Fibroblast of skin of right biceps (primary cell): ENCODE results near the gene CDC14B.
"Not testable (repeated sequence)": the region's sequence is repeated elsewhere in the genome, so short reads cannot be mapped to it uniquely, and the experiment has no call there.

Source experiments
- DNase-seq: peaks from one replicate; pipeline ENCODE4 v3.0.0-alpha.2; 2013

CDC14B gene

DNA sequence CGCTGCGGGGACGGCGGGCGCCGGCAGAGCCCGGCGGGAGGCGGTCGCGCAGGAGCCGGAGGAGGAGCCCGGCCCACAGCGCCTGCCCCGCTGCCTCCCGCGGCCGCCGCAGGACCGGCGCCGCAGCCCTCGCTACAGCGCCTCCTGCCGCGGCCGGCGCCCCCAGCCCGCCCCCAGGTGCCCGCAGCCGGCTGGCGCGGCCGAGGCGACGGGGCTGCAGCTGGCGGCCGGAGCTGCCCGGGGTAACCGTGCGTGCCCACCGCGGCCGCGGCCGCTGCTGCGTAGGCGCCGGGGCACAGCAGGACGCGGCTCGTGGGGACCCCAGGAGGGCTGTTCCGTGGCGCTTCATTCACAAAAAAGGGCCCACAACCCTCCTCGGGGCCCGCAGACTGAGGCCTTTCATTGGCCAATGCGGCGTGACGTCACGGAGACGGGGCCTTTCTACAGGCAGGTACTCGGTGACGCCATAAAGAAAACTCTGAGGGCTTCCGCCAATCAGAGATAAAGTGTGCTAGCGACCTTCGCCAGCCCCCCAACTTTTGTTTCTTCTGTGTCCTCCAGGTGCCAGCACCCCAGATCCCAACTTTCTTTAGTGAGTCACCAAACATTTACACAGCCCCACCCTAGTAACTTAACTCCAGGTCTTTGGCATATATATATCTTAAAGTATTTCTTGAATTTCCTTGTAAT lies at the start of gene CDC14B:
Gene CDC14B (minus strand): TSS at position 353 of the 690 bp plus-strand sequence. CDS start 465 bp downstream, outside the sequence.
- DNase-seq: peak; percentile 92

DNA sequence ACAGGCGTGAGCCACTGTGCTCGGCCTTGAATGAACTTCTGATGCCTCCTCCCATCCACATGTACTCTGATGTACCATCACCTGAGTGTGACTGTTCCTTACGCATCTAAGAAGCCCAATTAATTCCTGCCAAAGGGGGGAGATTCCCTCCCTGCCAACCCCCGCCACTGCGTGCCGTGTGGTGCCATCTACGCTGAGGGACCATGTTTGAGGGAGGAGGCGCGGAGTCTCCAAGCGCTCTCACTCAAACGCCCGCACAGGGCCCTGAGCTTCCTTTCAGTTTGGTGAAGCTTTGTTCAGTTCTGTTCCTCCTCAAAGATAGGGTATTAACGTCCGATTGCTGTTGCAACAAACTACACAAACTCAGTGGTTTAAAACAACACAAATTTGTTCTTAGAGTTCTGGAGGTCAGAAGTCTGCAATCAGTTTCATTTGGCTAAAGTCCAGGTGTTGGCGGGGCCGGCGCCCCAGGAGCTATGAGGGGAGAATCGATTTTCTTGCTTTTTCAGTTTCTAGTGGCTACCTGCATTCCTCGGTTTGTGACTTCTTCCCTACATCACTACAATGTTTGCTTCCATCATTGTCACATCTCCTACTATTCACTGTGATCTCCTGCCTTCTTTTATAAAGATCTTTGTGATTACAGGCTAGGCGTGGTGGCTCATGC lies 49.4 kb upstream of the CDC14B start:
- DNase-seq: no peak

DNA sequence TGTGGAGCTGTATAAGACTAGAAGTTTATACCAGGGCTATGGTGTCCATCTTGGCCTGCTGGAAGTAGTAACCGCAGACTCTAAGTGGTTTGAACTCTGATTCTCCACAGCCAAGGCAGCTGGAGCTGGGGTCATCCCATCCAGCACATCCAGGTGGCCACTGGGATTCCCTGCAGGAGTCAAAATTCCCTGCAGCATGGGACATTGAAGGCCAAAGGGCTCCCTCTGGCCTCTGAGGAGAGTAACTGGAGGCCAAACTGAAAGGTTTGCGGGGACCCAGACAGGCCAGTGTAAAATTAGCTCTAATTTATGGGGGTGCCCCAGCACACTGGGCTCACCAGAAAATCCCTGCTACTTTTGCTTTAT lies 47.7 kb upstream of the CDC14B start:
- DNase-seq: no peak

DNA sequence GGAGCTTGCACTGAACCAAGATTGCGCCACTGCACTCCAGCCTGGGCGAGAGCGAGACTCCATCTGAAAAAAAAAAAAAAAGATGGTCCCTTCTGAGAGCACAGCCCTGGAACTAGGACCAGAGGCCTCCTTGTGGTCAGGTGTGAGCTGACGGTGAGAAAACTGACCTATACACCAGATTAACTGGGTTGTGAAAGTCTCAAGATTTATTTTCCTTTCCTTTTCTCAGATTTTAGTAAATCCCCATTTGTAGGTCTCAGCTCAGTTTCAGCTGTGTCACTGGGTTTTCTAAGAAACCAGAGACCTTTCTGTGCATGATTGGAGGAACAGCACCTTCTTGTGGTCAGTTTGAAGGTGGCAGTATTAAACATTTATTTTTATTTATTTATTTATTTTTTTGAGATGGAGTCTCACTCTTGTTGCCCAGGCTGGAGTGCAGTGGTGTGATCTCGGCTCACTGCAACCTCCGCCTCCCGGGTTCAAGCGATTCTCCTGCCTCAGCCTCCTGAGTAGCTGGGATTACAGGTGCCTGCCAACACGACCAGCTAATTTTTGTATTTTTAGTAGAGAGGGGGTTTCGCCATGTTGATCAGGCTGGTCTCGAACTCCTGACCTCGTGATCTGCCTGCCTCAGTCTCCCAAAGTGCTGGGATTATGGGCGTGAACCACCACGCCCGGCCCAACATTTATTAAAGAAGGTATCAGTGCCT lies 47.2 kb upstream of the CDC14B start:
- peak; percentile 71 for DNase-seq

DNA sequence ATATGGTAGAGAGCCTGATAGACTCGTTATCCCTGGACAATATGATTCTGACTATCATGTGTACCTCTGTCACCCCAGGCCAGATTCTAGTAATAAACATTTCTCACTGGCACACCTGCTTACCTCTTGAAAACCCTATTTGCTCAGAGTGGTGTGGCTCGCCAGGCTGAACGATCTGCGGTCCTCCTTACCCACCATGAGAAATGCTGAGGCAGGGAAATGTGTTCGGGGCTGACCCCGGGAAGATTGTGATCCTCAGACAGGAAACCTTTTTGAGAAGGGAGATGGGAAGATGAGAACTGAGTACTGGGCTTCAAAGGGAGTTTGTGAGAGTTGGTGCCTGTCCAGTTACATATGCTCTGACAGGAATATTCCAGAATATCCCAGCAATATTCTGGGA lies 46.1 kb upstream of the CDC14B start:
- DNase-seq: no peak

DNA sequence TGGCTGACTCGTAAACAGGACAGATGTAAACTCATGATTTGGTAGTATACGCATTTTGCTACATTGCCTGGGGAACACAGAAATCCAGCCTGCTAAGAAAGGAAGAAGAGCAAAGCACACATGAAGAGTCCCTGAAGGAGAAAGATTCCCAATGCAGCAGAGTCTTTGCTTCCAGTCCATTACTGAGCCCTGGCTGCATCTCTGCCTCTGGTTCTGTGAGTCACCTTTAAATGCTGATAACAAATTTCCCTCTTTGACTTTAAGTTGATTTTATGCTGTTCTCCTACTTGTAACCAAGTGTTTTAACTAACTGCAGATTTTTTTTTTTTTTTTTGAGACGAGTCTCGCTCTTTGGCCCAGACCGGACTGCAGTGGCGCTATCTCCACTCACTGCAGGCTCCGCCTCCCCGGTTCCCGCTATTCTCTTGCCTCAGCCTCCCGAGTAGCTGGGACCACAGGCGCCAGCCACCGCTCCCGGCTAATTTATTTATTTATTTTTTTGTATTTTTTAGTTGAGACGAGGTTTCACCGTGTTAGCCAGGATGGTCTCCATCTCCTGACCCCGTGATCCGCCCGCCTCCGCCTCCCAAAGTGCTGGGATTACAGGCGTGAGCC lies 44.0 kb upstream of the CDC14B start:
- no peak for DNase-seq

DNA sequence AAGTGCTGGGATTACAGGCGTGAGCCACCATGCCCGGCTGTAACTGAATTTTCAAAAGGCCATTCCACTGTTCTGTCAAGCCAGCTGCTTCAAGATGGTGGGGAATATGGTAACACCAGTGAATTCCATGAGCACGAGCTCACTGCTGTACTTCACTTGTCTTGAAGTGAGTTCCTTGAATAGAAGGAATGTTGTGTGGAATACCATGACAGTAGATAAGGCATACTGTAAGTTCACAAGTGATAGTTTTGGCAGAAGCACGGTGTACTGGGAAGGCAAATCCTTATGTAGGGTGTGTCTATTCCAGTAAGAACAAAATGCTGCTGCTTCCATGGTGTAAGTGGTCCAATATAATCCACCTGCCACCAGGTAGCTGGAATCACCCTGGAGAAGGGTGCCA lies 42.1 kb upstream of the CDC14B start:
- peak; percentile 46 for DNase-seq

DNA sequence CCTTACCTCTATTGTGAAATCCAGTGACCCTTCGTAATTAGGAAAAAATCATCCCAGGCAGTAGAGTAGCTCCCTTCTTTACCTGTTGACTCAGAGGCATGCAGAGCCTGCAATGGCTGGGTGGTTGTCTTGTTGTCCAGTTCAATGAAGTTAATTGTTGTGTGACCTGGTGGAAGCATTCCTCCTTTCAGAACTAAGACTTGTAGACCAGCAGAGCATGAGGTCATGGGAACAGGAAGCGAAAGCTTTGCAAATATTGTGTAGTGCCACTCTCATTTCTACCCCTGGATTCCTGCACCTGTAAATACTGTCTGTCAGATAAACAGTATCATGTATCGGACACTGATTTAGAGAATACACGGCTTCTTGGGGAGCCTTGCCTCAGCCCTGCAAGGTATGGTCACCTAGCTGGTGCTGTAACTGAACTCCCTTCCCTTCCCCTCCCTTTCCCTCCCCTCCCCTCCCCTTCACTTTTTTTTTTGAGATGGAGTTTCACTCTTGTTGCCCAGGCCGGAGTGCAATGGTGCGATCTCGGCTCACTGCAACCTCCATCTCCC lies 41.1 kb upstream of the CDC14B start:
- DNase-seq: no peak

DNA sequence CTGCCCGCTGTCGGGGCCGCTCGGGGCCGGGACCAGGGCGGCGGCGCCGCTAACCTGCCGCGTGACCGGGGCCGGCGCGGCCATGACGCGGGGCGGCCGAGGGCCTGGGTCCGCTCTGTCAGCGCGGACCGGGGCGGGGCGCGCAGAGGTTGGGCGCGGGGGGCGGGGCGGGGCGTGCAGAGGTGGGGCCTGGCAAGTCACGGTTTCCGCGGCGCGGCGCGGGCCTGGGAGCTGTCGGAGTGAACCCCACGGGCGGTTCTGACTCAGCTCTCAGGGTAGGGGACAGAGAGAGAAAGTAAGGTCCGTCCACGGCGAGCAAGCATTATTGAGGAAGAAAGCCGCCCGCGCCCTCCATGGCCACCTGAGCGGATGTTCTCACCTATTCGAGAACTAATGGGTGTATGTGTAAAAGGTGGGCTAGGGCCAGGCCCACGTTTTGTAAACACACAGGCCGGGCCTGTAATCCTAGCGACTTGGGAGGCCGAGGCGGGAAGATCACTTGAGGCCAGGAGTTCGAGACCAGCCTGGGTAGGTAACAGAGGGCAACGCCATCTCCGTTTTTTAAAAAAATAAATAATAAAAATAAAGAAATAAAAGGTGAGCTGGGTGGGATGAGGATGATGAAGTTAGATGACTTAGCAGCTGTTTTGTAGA lies 35.7 kb upstream of the CDC14B start, which contains the start of gene PRXL2C:
Gene PRXL2C (minus strand): TSS at position 120 of the 654 bp plus-strand sequence. CDS start 36 bp downstream, at position 84.
- peak; percentile 51 for DNase-seq

DNA sequence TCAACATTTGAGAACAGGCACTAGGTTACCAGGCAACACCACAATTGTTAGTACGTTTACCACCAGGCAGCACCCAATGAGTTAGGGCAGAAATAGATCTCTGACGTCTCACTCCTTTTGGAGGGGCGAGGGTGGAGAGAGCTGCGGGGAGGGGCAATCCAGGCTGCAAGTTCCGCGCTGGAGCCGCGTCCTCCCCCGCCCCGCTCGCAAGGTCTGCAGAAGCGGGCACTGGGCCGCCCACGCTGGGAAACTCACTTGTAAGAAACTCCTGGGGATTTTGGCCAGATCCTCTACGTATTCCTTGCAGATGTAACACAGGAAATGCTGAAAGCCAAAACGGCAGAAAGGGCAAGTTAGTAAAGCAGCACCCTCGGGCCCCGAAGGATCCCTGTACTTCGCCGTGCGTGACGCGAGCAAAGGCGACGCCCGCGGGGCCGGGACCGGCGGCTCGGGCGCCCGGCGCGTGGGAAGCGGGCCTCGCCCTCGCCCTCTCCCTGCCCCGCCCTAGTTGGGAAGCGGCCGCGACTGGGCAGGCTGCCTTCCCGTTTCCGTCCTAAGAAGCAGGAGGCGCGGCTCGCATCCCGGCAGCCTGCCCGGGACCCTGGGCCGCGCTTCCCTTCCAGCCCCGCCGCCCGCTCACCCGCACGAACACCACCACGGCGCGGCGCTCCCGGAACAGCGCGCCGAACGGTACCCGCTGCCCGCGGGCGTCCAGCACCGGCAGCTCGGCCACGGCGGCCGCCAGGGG lies 35.0 kb upstream of the CDC14B start:
- DNase-seq: peak; percentile 81

DNA sequence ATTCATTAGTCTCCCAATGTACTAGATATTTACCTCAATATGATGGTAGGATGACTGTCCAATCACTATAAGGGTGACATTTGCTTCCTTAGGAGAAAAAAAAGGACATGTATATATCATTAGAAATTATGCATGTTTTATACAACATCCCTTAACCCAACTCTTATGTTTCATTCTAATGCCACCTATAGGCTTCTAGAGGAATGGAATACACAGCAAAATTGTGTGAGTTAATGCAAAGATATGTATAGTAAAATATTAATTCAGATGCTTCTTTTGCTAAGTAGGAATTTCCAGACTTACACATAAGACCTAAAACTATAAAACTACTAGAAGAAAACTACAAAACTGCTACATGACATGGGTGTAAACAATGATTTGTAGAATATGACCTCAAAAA lies 32.0 kb upstream of the CDC14B start:
- DNase-seq: peak; percentile 50

DNA sequence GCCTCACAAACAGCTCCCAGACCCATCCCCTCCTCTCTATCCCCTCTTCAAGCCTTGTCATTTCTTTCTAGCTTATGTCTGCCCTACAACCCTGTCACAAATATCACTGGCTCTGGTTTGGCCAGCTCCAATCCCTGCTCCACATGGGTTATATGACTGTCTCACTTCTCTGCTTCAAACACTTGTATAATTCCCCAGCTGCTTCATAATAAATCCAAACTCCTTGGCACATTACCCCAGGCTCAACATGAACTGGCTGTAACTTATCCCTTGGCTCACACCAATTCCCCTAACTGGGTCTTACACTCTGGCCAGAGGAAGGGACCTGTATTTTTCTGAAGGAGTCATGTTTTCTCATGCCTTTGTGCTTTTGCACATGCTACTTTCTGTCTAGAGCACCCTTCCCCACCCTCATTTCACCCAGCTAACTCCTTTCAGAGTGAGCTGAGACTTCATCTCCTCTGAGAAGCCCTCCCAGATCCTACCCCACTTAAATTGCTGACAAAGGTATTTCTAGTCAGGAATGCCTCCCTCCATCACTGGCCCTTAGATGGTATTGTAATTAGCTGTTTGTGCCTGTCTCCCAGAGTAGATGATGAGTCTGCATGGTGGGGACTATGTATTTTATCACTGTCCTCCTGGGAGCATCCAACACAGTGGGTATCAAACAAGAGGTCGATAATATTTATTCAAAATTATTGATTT lies 30.1 kb upstream of the CDC14B start:
- no peak for DNase-seq

DNA sequence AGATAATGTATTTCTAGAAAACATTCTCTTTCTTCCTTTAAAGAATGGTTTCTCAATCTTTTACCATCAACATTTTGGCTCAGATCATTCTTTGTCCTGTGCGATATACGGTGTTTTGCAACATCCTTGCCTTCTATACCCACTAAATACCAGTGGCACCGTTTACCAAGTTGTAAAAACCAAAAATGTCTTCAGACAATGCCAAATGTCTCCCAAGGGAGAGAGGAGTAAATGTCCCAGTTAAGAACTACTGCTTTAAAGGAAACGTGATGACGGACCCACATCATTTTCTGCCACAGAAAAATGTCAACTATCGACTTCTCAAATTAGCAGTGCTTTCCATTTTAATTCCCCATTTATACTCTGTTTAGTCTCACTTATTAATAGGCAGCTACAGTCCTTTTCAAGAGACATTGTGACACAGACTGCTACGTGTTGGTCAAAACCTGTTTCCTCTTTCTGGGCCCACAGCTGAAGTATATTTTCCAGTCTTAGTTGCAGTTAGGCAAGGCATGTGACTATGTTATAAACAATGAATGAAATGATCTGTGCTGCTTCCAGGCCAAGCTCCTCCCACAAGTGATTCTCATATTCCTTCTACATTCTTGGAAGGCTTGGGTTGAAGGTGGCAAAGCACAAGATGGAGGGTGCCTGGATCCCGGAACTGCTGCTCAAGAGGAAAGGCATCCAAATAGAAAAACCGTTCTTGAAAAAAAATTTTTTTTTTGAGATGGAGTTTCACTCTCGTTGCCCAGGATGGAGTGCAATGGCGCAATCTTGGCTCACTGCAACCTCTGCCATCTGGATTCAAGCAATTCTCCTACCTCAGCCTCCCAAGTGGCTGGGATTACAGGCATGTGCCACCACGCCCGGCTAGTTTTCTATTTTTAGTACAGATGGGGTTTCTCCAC lies 26.7 kb upstream of the CDC14B start:
- peak; percentile 77 for DNase-seq

DNA sequence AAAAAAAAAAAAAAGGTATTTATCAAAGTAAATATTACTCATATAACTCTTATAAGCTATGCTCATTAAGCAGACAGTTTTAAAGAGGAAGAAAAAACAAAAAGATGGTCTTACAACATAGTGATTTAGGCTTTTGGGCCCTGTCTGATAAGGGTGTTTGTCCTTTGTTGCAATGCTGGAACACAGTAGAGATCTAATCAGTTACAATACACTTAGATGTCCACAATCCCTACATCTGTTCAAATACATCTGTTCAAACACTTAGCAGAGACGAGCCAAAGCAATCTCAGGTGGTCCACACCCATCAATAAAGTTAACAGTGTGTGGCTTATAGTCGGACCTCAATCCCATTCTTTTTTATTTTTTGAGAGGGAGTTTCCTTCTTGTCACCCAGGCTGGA lies 24.5 kb upstream of the CDC14B start:
- no peak for DNase-seq

DNA sequence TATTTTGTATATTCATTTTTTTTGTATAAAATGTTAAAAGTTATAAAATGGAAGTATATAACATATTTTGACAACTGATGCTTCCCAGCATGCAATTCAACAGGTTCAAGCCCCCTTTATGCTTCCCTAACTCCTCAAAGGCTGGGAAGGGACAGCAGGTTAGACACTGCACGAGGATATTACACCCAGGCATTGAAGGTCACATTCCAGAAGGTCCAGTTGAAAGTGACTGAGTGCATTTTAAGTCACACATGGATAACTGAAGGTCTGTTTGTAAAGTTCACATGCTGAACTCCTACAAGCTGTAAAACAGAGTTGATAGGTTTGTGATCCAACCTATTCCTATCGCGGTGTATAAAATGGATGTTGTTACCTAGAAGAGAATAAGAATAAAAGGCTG lies 21.9 kb upstream of the CDC14B start:
- DNase-seq: no peak

DNA sequence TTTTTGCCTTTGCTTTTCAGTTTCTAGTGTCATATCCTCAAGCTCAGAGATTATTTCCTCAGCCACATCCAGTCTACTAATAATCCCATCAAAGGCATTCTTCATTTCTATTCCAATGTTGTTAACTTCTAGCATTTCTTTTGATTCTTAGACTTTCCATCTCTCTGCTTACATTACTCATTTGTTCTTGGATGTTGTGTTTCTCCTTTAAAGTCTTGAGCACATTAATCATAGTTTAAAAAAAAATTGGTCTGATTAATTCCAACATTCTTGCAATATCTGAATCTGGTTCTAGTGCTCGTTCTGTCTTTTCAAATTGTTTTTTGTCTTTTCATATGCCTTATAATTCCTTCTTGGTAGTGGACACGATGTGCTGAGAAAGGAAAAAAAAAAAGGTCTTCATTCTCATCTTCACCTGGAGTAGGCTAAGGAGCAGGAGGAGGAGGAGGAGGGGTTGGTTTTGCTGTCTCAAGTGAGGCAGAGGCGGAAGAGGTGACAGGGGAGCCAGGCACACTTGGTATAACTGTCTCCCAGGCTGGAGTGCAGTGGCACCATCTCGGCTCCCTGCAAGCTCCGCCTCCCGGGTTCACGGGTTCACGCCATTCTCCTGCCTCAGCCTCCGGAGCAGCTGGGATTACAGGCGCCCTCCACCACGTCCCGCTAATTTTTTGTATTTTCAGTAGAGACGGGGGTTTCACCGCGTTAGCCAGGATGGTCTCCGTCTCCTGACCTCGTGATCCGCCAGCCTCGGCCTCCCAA lies 19.1 kb upstream of the CDC14B start:
- no peak for DNase-seq

DNA sequence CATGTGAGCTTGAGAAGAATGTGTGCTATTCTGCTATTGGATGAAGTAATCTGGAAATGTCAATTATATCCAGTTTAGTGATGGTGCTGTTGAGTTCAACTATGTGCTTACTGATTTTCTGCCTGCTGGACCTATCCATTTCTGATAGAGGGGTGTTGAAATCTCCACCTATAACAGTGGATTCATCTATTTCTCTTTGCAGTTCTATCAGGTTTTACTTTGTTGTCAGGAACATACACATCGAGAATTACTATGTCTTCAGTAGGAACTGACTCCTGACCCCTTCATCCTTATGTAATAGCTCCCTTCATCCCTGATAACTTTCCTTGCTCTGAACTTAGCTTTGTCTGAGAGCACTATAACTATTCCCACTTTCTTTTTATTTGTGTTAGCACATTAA lies 16.7 kb upstream of the CDC14B start:
- no peak for DNase-seq

DNA sequence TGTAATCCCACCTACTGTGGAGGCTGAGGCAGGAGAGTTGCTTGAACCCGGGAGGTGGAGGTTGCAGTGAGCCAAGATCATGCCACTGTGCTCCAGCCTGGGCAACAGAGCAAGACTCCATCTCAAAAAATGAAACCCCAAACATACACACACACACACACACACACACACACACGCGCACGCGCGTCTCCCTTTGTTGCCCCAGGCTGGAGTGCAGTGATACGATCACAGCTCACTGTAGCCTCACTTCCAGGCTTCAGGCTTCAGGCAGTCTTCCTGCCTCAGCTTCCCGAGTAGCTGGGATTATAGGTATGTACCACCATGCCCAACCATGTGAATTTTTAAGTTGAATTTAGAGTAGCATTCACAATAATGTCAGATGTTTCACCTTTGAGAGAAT lies 13.9 kb upstream of the CDC14B start:
- not testable (repeated sequence) for DNase-seq

DNA sequence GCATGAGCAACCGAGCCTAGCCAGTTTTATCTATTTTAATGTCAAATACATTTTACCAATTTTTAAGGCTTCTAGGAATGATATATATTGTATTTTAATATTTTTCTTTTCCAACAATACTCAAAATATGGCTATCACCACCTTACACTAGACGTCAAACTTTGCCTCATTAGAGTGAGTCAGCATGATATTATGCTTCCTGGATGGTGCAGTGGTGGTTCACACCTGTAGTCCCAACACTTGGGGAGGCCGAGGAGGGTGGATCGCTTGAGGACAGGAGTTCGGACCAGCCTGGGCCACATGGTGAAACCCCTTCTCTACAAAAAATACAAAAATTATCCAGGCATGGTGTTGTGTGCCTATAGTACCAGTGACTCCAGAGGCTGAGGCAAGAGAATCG lies 7.3 kb upstream of the CDC14B start:
- no peak for DNase-seq
